A673 (cell line): ENCODE data around the gene GLB1L2.

Source experiments
- CTCF ChIP-seq: fragments of 300-800, 200-600 bp; sonication (generic); conservative IDR thresholded peaks from 2 replicates; pipeline ENCODE4 v1.5.1; 2017; ENCODE audit warnings: low read depth, mild to moderate bottlenecking, antibody characterized with exemption, low read length, moderate library complexity, mixed read lengths
- EZH2 ChIP-seq: fragments of 200-600 bp; sonication (generic); IDR thresholded peaks from 2 replicates; pipeline ENCODE4 v1.6.1; 2017; ENCODE audit warnings: borderline replicate concordance, low read depth, mild to moderate bottlenecking, mixed read lengths, antibody characterized with exemption, low read length; ENCODE audit not compliant: poor library complexity, severe bottlenecking

DNA sequence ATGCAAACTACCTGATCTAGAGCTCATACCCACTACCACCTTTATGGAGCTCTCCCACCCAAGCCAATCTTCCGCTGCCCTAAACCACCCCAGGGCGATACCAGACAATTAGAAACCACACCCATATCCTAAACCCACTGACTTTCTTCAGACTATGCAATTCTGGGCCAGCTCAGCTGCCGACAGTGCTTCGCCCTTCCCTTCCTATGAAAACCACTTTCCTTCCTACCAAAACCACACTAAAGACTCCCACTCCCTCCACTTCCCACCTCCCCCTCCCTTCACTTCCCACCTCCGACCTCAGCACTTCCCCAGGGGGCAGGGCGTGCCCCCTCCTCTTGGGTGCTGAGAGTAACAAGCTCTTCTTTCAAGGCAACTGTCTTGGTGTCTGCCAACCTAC is 55.2 kb downstream of the GLB1L2 start:
- no peak for TF ChIP-seq CTCF
- TF ChIP-seq EZH2, result no peak
